Trophoblast cell (in vitro differentiated cells and primary cell): Measurements from ENCODE around the gene METTL1.

ENCODE experiments used
- DNase-seq, 2 donors: peaks; one replicate each; pipeline ENCODE4 v3.0.0-alpha.2; 2016
- H2AFZ ChIP-seq: 2 replicates; pipeline ENCODE4 v1.6.1; 2013; ENCODE audit warnings: low read length, moderate library complexity, mild to moderate bottlenecking; ENCODE audit not compliant: insufficient read depth, poor library complexity
- H2AK5ac ChIP-seq: 2 replicates; pipeline ENCODE4 v1.6.1; 2013; ENCODE audit warnings: mild to moderate bottlenecking, low read length
- H2BK120ac ChIP-seq: 2 replicates; pipeline ENCODE4 v1.6.1; 2013; ENCODE audit warnings: low read length, mild to moderate bottlenecking, moderate library complexity; ENCODE audit not compliant: insufficient read depth, poor library complexity
- H2BK12ac ChIP-seq: 2 replicates; pipeline ENCODE4 v1.6.1; 2013; ENCODE audit warnings: mild to moderate bottlenecking, low read length, moderate library complexity
- H2BK5ac ChIP-seq: 2 replicates; pipeline ENCODE4 v1.6.1; 2013; ENCODE audit warnings: low read length, low read depth, moderate library complexity, mild to moderate bottlenecking; ENCODE audit not compliant: poor library complexity
- H3K14ac ChIP-seq: 2 replicates; pipeline ENCODE4 v1.6.1; 2013; ENCODE audit warnings: mild to moderate bottlenecking, low read length
- H3K18ac ChIP-seq: 2 replicates; pipeline ENCODE4 v1.6.1; 2013; ENCODE audit warnings: mild to moderate bottlenecking, low read length
- H3K23ac ChIP-seq: 2 replicates; pipeline ENCODE4 v1.6.1; 2013; ENCODE audit warnings: low read length
- H3K27ac ChIP-seq: 2 replicates; pipeline ENCODE4 v1.5.1; 2013; ENCODE audit warnings: low read depth, mild to moderate bottlenecking, inconsistent platforms, low read length, moderate library complexity
- H3K27me3 ChIP-seq: 2 replicates; pipeline ENCODE4 v1.6.1; 2013; ENCODE audit warnings: inconsistent platforms, mild to moderate bottlenecking, low read length, moderate library complexity; ENCODE audit not compliant: insufficient read depth
- H3K36me3 ChIP-seq, 2 experiments: 1 replicate in 1 of 2; 2 replicates in 1 of 2; pipeline ENCODE4 v1.6.1; 2013; ENCODE audit warnings: low read length in 2 of 2, mild to moderate bottlenecking in 2 of 2, moderate library complexity in 1 of 2; ENCODE audit not compliant: insufficient read depth in 2 of 2, control insufficient read depth in 1 of 2
- H3K4ac ChIP-seq: 2 replicates; pipeline ENCODE4 v1.6.1; 2013; ENCODE audit warnings: low read depth, mild to moderate bottlenecking, low read length, moderate library complexity
- H3K4me1 ChIP-seq, 2 experiments: 1 replicate in 1 of 2; 2 replicates in 1 of 2; pipeline ENCODE4 v1.6.1; 2013; ENCODE audit warnings: low read length in 2 of 2, mild to moderate bottlenecking in 2 of 2, moderate library complexity in 1 of 2; ENCODE audit not compliant: insufficient read depth in 2 of 2, control insufficient read depth in 1 of 2
- H3K4me2 ChIP-seq: 2 replicates; pipeline ENCODE4 v1.6.1; 2013; ENCODE audit warnings: inconsistent platforms, mild to moderate bottlenecking, low read length, moderate library complexity
- H3K4me3 ChIP-seq: 2 replicates; pipeline ENCODE4 v1.5.1; 2013; ENCODE audit warnings: mild to moderate bottlenecking, low read depth, low read length, inconsistent platforms
- H3K79me1 ChIP-seq: one replicate; pipeline ENCODE4 v1.6.1; 2013; ENCODE audit warnings: low read length
- H3K79me2 ChIP-seq: 2 replicates; pipeline ENCODE4 v1.6.1; 2013; ENCODE audit warnings: low read length, mild to moderate bottlenecking; ENCODE audit not compliant: control insufficient read depth, insufficient read depth, poor library complexity
- H3K9ac ChIP-seq: 2 replicates; pipeline ENCODE4 v1.6.1; 2013; ENCODE audit warnings: mild to moderate bottlenecking, low read length
- H3K9me3 ChIP-seq: 2 replicates; pipeline ENCODE4 v1.6.1; 2013; ENCODE audit warnings: low read depth, mild to moderate bottlenecking, control low read depth, inconsistent platforms, low read length; ENCODE audit not compliant: insufficient read depth
- H4K12ac ChIP-seq: 2 replicates; pipeline ENCODE4 v1.6.1; 2013; ENCODE audit warnings: low read depth, mild to moderate bottlenecking, low read length, moderate library complexity
- H4K8ac ChIP-seq: 2 replicates; pipeline ENCODE4 v1.6.1; 2013; ENCODE audit warnings: low read depth, mild to moderate bottlenecking, low read length, moderate library complexity
- H4K91ac ChIP-seq: one replicate; pipeline ENCODE4 v1.6.1; 2013; ENCODE audit warnings: low read depth, mild to moderate bottlenecking, low read length, moderate library complexity
- WGBS: extraction: QIAGEN DNeasy Blood & Tissue Kit; methylation state at CpG from one replicate; pipeline ENCODE4 v1.1.7; 2013; ENCODE audit warnings: missing lambda C conversion rate; ENCODE audit not compliant: insufficient read length, insufficient coverage; ENCODE audit errors: extremely low coverage; 5-methylcytosine and 5-hydroxymethylcytosine counted together

METTL1 gene

DNA sequence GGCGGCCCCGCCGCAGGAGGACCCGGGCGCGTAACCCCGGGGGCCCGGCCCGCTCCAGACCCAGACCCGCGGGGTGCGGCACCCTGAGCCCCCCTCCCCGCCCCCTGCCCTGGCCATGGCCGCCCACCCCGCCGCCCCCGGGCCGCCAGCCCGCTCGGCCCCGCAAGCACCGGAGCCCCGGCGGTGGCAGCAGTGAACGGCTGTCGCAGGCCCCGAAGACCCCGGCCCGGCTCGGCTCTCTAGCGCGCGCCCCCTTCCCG lies 16.8 kb downstream of the METTL1 start:
- H3K4me3 ChIP-seq = peak overlapping the region; percentile 62
- no peak overlapping the region for H2BK120ac ChIP-seq
- no peak overlapping the region for H4K12ac ChIP-seq
- no peak overlapping the region for H3K27ac ChIP-seq
- peaks cover 7 to 18% of the 10 kb centered on the region in 2 experiments for H3K4me1 ChIP-seq
- H2BK5ac ChIP-seq = no peak overlapping the region
- no peak overlapping the region for H4K91ac ChIP-seq
- peaks cover 3% of the 10 kb centered on the region for H3K79me1 ChIP-seq
- H3K4me2 ChIP-seq = peak overlapping the region; percentile 86
- H3K14ac ChIP-seq = no peak overlapping the region
- peaks cover 6 to 11% of the 10 kb centered on the region in 2 experiments for H3K36me3 ChIP-seq
- H3K9me3 ChIP-seq = peaks cover 5% of the 10 kb centered on the region
- H3K4ac ChIP-seq = no peak overlapping the region
- H3K27me3 ChIP-seq = peaks cover 22% of the 10 kb centered on the region
- no peak overlapping the region for H2BK12ac ChIP-seq
- H3K9ac ChIP-seq = no peak overlapping the region
- no peak overlapping the region for H3K23ac ChIP-seq
- no peak for DNase-seq
- H3K79me2 ChIP-seq = peaks cover 9% of the 10 kb centered on the region
- WGBS = no CpG with 5 or more reads among the region's 34 CpGs
- no peak overlapping the region for H2AK5ac ChIP-seq
- no peak overlapping the region for H3K18ac ChIP-seq
- no peak overlapping the region for H4K8ac ChIP-seq
- H2AFZ ChIP-seq = no peak overlapping the region

DNA sequence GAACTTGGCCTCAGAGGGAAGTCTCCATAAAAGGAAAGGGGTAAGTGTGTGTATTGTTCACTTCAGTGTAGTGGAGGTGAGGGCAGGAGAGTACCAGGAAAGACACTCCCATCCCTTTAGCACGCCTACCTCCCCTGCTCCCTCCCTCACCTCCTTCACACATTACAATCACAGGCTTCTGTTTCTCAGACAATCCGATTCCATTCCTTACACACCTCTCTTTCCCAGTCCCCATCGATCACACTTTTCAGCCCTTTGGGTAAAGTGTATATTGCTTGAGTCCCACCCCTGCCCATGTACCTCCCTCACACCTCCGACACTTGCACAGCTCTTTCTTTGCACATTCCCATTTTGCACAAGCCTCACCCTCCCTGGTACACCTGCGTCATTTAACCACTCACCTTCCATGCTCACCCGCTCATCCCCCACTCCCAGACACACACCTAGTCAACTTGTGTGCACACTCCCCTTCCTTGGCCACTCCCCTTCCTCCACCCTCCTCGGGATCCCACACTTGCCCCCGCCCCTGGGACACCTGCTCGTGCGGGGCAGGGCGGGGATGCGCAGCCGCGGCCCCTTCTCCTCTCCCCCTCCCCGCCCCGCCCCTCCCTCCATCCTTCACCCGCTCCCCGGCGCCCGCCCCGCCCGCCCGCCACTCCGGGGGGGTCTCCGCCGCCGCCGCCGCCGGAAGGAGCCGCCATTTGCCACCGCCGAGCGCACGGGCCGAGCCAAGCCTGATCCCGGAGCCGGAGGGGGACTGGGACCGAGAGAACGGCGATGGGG lies 17.3 kb downstream of the METTL1 start, which contains the start of gene MARCHF9:
Gene MARCHF9, plus strand, starts transcription at position 693 of the 783 bp plus-strand sequence. CDS start 426 bp downstream, outside the sequence.
- Histone ChIP-seq H3K79me2 (peaks cover 9% of the 10 kb centered on the region), H3K27ac (no peak within 1 kb of the TSS), H3K79me1 (peaks cover 3% of the 10 kb centered on the region), H4K8ac (no peak within 1 kb of the TSS), H3K18ac (no peak within 1 kb of the TSS), H3K27me3 (peaks cover 22% of the 10 kb centered on the region), H2BK12ac (no peak within 1 kb of the TSS), H2BK120ac (no peak within 1 kb of the TSS), H4K91ac (no peak within 1 kb of the TSS), H3K4me1 (peaks cover 7 to 18% of the 10 kb centered on the region in 2 experiments), H3K36me3 (peaks cover 6 to 11% of the 10 kb centered on the region in 2 experiments), H2AFZ (peak within 1 kb of the TSS; percentile 66), H3K4me3 (peak within 1 kb of the TSS; percentile 66), H3K9ac (no peak within 1 kb of the TSS), H3K14ac (no peak within 1 kb of the TSS), H3K9me3 (peaks cover 5% of the 10 kb centered on the region), H3K4ac (no peak within 1 kb of the TSS), H3K4me2 (peak within 1 kb of the TSS; percentile 86), H3K23ac (peak within 1 kb of the TSS; percentile 11), H2BK5ac (no peak within 1 kb of the TSS), H4K12ac (no peak within 1 kb of the TSS), H2AK5ac (no peak within 1 kb of the TSS)
- no CpG with 5 or more reads among the region's 41 CpGs for WGBS
- peak in 1 of 2 donors; percentile 48 for DNase-seq

DNA sequence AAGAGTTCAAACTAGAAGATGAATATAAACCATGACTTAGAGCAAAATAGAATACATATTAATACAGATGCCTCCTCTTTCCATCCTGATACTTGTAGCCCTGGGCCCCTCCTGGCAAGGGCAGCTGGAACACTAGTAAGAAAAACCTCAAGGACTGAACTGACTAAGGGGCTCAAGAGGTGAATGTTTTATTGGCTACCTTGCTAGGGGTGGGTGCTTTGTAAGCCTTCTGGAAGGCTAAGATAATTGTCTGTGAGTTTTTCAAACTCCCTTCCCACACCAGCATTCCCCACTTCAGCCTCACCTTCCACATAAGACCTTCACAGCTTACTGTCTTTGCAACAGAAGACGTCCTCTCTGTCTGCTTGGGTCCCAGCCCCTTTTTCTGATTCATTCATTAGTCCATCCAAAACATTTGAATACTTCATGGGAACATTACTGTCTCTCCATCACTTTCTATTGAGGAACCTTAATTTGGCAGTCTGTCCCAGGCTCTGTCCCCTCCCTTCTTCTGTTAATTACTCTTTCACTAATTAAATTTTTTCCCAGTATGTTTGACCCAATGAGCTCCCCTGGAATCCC lies 18.1 kb downstream of the METTL1 start:
- peaks cover 22% of the 10 kb centered on the region for H3K27me3 ChIP-seq
- H3K36me3 ChIP-seq = peaks cover 10 to 16% of the 10 kb centered on the region in 2 experiments
- no peak overlapping the region for H3K27ac ChIP-seq
- no peak overlapping the region for H3K4me2 ChIP-seq
- peaks cover 7 to 18% of the 10 kb centered on the region in 2 experiments for H3K4me1 ChIP-seq
- no peak overlapping the region for H3K23ac ChIP-seq
- H4K91ac ChIP-seq = no peak overlapping the region
- no peak for DNase-seq
- no peak overlapping the region for H3K4me3 ChIP-seq
- H4K8ac ChIP-seq = no peak overlapping the region
- no peak overlapping the region for H3K18ac ChIP-seq
- no peak overlapping the region for H3K9ac ChIP-seq
- H3K79me1 ChIP-seq = peaks cover 3% of the 10 kb centered on the region
- no peak overlapping the region for H2BK12ac ChIP-seq
- WGBS = no CpG with 5 or more reads among the region's 1 CpG
- H4K12ac ChIP-seq = no peak overlapping the region
- H2AK5ac ChIP-seq = no peak overlapping the region
- no peak overlapping the region for H2AFZ ChIP-seq
- no peak overlapping the region for H3K4ac ChIP-seq
- H3K79me2 ChIP-seq = peaks cover 9% of the 10 kb centered on the region
- peaks cover 5% of the 10 kb centered on the region for H3K9me3 ChIP-seq
- no peak overlapping the region for H2BK120ac ChIP-seq
- no peak overlapping the region for H2BK5ac ChIP-seq
- H3K14ac ChIP-seq = no peak overlapping the region

- no peak overlapping the region for H3K23ac ChIP-seq
- H4K8ac ChIP-seq = peak overlapping the region; percentile 15
- H3K9me3 ChIP-seq = peaks cover 5% of the 10 kb centered on the region
- no peak overlapping the region for H3K18ac ChIP-seq
- H3K36me3 ChIP-seq = peaks cover 16 to 25% of the 10 kb centered on the region in 2 experiments
- no CpG with 5 or more reads among the region's 5 CpGs for WGBS
- no peak overlapping the region for H4K91ac ChIP-seq
- H3K9ac ChIP-seq = no peak overlapping the region
- no peak overlapping the region for H2BK120ac ChIP-seq
- H3K79me2 ChIP-seq = peaks cover 9% of the 10 kb centered on the region
- H3K27ac ChIP-seq = no peak overlapping the region
- H3K4me3 ChIP-seq = no peak overlapping the region
- no peak overlapping the region for H3K14ac ChIP-seq
- H3K79me1 ChIP-seq = peaks cover 3% of the 10 kb centered on the region
- H2BK12ac ChIP-seq = no peak overlapping the region
- H2AFZ ChIP-seq = no peak overlapping the region
- H4K12ac ChIP-seq = no peak overlapping the region
- H2AK5ac ChIP-seq = no peak overlapping the region
- no peak for DNase-seq
- peak overlapping the region; percentile 46 for H3K4me2 ChIP-seq
- H3K4me1 ChIP-seq = peaks cover 7 to 18% of the 10 kb centered on the region in 2 experiments
- peaks cover 22% of the 10 kb centered on the region for H3K27me3 ChIP-seq
- H2BK5ac ChIP-seq = no peak overlapping the region
- H3K4ac ChIP-seq = no peak overlapping the region
These were observed 19.3 kb downstream of the METTL1 start for GRCh38 chr12:57752668-57753000.
